ENCODE results near the gene C22orf39. TPM values are rescaled to one million over a fixed set of nuclear protein-coding genes. Genes with fewer than 3 reads are reported as not detected.
"Not testable (repeated sequence)": the region's sequence is repeated elsewhere in the genome, so short reads cannot be mapped to it uniquely, and the experiment has no call there.

Gene C22orf39
- total RNA-seq, 2 experiments from 2014 or later: 23.3 to 23.5 TPM

DNA sequence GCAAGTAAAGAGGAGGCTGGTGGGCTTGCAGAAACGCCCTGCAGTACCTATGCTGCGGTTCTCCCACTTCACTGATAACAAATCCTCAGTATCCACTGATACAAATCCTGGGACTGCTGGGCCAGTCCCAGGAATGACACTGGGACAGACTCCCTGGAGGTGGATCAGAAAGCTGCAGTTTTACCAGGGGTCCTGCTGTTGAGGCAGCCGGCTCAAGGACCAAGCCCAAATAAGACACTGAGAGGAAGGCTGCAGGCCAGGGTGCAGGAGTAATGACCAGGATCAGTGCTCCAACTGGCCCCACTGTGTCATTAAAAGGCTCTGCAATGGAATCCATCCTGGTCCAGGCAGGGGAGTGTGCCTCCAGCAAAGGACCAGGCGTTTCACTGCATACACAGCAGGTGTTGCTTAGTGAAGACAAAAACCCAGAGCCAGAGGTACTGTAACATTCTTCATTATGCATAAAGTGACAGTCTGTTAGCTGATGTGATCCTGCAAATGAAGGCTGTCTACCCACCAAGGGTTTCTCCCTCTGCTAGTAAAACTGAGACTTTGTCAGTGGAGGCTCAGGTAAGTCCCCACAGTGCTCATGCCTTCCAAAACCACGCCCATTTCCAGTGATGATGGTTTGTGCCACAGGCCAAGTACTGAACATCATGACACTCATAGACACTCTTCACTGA, 1.4 kb upstream of the C22orf39 start:
- peaks cover 19% of the 10 kb centered on the region for H3K36me3 Mint-ChIP-seq
- H3K4me3 Mint-ChIP-seq: peak overlapping the region; percentile 94
- H3K9me3 Mint-ChIP-seq: no peaks in the 10 kb centered on the region
- ChIA-PET POLR2A (interaction anchor here (0.6 to 2.0 kb wide), 4 partner anchors 11 to 29 kb away, joined by 3 to 5 read pairs (median 3); partner anchors contain the start of gene HIRA), CTCF (no interaction called here)
- H3K27me3 Mint-ChIP-seq: no peaks in the 10 kb centered on the region
- intact Hi-C loops (cut with micrococcal nuclease): loop anchor here (1.0 kb wide), 3 partner anchors 17 to 30 kb away; partner anchors contain the start of genes CDC45, MRPL40 and UFD1
- peak; percentile 88 for DNase-seq
- peaks cover 43% of the 10 kb centered on the region for H3K4me1 Mint-ChIP-seq (ENCODE audit: low read depth)
- peak overlapping the region; percentile 91 for H3K27ac Mint-ChIP-seq

GRCh38 chr22:19448076-19448607, 631 bp upstream of the C22orf39 start:
- H3K36me3 Mint-ChIP-seq: peaks cover 20% of the 10 kb centered on the region
- ChIA-PET POLR2A (interaction anchor here (0.8 to 5.7 kb wide), 5 partner anchors 12 to 156 kb away, joined by 3 to 59 read pairs (median 3); partner anchors contain the start of genes CLTCL1, HIRA and MRPL40), CTCF (interaction anchor here (1.4 kb wide), 1 partner anchor 269 kb away, joined by 3 read pairs; no protein-coding TSS in a partner anchor)
- H3K4me1 Mint-ChIP-seq (ENCODE audit: low read depth): peaks cover 46% of the 10 kb centered on the region
- H3K27me3 Mint-ChIP-seq: no peaks in the 10 kb centered on the region
- DNase-seq: peak; percentile 48
- H3K27ac Mint-ChIP-seq: peak overlapping the region; percentile 91
- H3K4me3 Mint-ChIP-seq: peak overlapping the region; percentile 94
- no peaks in the 10 kb centered on the region for H3K9me3 Mint-ChIP-seq
- intact Hi-C loops (cut with micrococcal nuclease): no loop called here

GRCh38 chr22:19446603-19447329, 745 bp downstream of the C22orf39 start:
- CTCF ChIA-PET: interaction anchor here (1.0 to 1.4 kb wide), 2 partner anchors 183 to 267 kb away, joined by 3 read pairs; no protein-coding TSS in a partner anchor

DNA sequence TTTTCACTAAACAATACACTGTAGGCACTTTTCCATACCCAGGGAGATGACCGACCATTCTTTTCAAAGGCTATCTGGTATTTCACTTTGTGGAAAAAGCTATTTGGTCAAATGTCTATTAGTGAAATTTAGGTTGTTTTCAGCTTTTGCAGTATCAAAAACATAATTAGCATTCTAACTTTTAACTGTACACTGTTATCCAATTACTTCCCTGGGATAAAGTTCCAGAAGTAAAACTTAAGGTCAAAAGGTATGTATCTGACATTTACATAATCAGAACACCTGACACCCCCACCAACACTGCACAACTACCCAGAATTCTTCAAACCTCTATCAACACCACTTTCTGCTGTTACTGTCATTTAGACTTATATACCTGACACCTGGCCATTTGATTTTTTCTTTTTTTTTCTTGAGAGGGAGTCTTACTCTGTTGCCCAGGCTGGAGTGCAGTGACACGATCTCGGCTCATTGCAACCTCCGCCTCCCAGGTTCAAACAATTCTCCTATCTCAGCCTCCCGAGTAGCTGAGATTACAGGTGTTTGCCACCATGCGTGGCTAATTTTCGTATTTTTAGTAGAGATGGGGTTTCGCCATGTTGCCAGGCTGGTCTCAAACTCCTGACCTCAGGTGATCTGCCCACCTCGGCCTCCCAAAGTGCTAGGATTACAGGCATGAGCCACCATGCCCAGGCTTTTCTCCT, 2.1 kb downstream of the C22orf39 start:
- ChIA-PET POLR2A (interaction anchor here (5.7 kb wide), 1 partner anchor 13 kb away, joined by 59 read pairs; the partner anchor contains the start of genes HIRA and MRPL40), CTCF (interaction anchor here (0.6 to 1.1 kb wide), 5 partner anchors 9 to 184 kb away, joined by 3 to 4 read pairs (median 3); no protein-coding TSS in a partner anchor)
- H3K27me3 Mint-ChIP-seq; H3K9me3 Mint-ChIP-seq; DNase-seq; intact Hi-C loops (cut with micrococcal nuclease): not testable (repeated sequence)
- Mint-ChIP-seq H3K4me3 (peak overlapping the region; percentile 10), H3K4me1 (ENCODE audit: low read depth) (peaks cover 49% of the 10 kb centered on the region), H3K36me3 (peaks cover 16% of the 10 kb centered on the region), H3K27ac (peak overlapping the region; percentile 25)

More at GRCh38 chr22:19446603-19447329, 745 bp downstream of the C22orf39 start:
- Mint-ChIP-seq H3K4me3 (peak overlapping the region; percentile 94), H3K27me3 (no peaks in the 10 kb centered on the region), H3K36me3 (peaks cover 16% of the 10 kb centered on the region), H3K27ac (peak overlapping the region; percentile 78), H3K4me1 (ENCODE audit: low read depth) (peaks cover 49% of the 10 kb centered on the region), H3K9me3 (no peaks in the 10 kb centered on the region)
- POLR2A ChIA-PET: interaction anchor here (0.6 to 5.7 kb wide), 6 partner anchors 10 to 155 kb away, joined by 3 to 59 read pairs (median 4); partner anchors contain the start of genes CDC45, CLTCL1, HIRA and MRPL40
- no peak for DNase-seq
- intact Hi-C loops (cut with micrococcal nuclease): no loop called here

- peaks cover 39% of the 10 kb centered on the region for H3K4me1 Mint-ChIP-seq (ENCODE audit: low read depth)
- CTCF ChIA-PET: interaction anchor here (1.4 kb wide), 1 partner anchor 35 kb away, joined by 4 read pairs; the partner anchor contains the start of gene UFD1
Observed at GRCh38 chr22:19443544-19444211, 3.8 kb downstream of the C22orf39 start.

GRCh38 chr22:19442166-19442565, 5.3 kb downstream of the C22orf39 start:
- ChIA-PET POLR2A (interaction anchor here (1.2 kb wide), 1 partner anchor 10 kb away, joined by 3 read pairs; no protein-coding TSS in a partner anchor), CTCF (no interaction called here)
- no peaks in the 10 kb centered on the region for H3K27me3 Mint-ChIP-seq
- peaks cover 20% of the 10 kb centered on the region for H3K36me3 Mint-ChIP-seq
- H3K4me1 Mint-ChIP-seq (ENCODE audit: low read depth): peaks cover 30% of the 10 kb centered on the region
- H3K27ac Mint-ChIP-seq: no peak overlapping the region
- no peak for DNase-seq
- intact Hi-C loops (cut with micrococcal nuclease): no loop called here
- H3K4me3 Mint-ChIP-seq: no peak overlapping the region
- no peaks in the 10 kb centered on the region for H3K9me3 Mint-ChIP-seq

More at GRCh38 chr22:19443544-19444211, 3.8 kb downstream of the C22orf39 start:
- Mint-ChIP-seq H3K27me3 (no peaks in the 10 kb centered on the region), H3K36me3 (peaks cover 19% of the 10 kb centered on the region), H3K27ac (no peak overlapping the region), H3K4me3 (no peak overlapping the region), H3K9me3 (no peaks in the 10 kb centered on the region)
- intact Hi-C loops (cut with micrococcal nuclease): no loop called here
- POLR2A ChIA-PET: interaction anchor here (5.7 kb wide), 1 partner anchor 11 kb away, joined by 59 read pairs; the partner anchor contains the start of genes HIRA and MRPL40
- no peak for DNase-seq

- Mint-ChIP-seq H3K4me3 (no peak overlapping the region), H3K4me1 (ENCODE audit: low read depth) (peaks cover 20% of the 10 kb centered on the region), H3K36me3 (peaks cover 16% of the 10 kb centered on the region), H3K9me3 (no peaks in the 10 kb centered on the region), H3K27me3 (no peaks in the 10 kb centered on the region), H3K27ac (no peak overlapping the region)
- POLR2A ChIA-PET: no interaction called here
- no peak for DNase-seq
- intact Hi-C loops (cut with micrococcal nuclease): no loop called here
- CTCF ChIA-PET: no interaction called here
Observed at GRCh38 chr22:19440411-19441195, 6.9 kb downstream of the C22orf39 start.

DNA sequence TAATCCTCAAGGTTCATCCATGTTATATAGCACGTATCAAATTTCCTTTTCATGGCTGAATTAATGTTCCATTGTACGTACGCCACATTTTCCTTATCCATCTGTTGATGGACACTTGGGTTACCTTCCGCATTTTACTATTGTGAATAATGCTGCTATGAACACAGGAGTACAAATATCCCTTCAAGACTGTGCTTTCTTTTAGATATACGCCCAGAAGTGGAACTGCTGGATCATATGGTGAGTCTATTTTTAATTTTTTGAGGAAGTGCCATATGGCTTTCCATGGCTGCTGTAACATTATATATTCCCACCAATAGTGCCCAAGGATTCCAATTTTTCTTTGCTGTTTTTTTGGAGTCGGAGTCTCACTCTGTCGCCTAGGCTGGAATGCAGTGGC, 9.2 kb downstream of the C22orf39 start:
- Mint-ChIP-seq H3K9me3 (no peaks in the 10 kb centered on the region), H3K4me1 (ENCODE audit: low read depth) (peaks cover 12% of the 10 kb centered on the region), H3K36me3 (peaks cover 19% of the 10 kb centered on the region), H3K4me3 (no peak overlapping the region), H3K27me3 (no peaks in the 10 kb centered on the region), H3K27ac (no peak overlapping the region)
- intact Hi-C loops (cut with micrococcal nuclease): no loop called here
- ChIA-PET POLR2A (interaction anchor here (0.6 kb wide), 1 partner anchor 112 kb away, joined by 3 read pairs; no protein-coding TSS in a partner anchor), CTCF (no interaction called here)
- DNase-seq: no peak

- ChIA-PET CTCF (interaction anchor here (0.7 kb wide), 1 partner anchor 9 kb away, joined by 3 read pairs; no protein-coding TSS in a partner anchor), POLR2A (interaction anchor here (0.7 kb wide), 1 partner anchor 11 kb away, joined by 3 read pairs; the partner anchor contains the start of gene C22orf39)
- H3K27ac Mint-ChIP-seq: peak overlapping the region; percentile 33
- peaks cover 20% of the 10 kb centered on the region for H3K36me3 Mint-ChIP-seq
- H3K9me3 Mint-ChIP-seq; intact Hi-C loops (cut with micrococcal nuclease); H3K4me3 Mint-ChIP-seq; DNase-seq; H3K27me3 Mint-ChIP-seq: not testable (repeated sequence)
- H3K4me1 Mint-ChIP-seq (ENCODE audit: low read depth): peaks cover 13% of the 10 kb centered on the region
Observed at GRCh38 chr22:19436444-19437161, 10.9 kb downstream of the C22orf39 start.
